Measurements from ENCODE around the gene TTC12.

TTC12 gene

GRCh38 chr11:113396690-113397089 is 82.3 kb downstream of the TTC12 start:
- no peaks in the 10 kb centered on the region for H4K20me1 ChIP-seq (ENCODE audit: insufficient read depth, low read length)
- H3K79me2 ChIP-seq (ENCODE audit: low read length): no peaks in the 10 kb centered on the region
- H3K9me2 ChIP-seq (replicated peaks; ENCODE audit: insufficient read depth, low read length): no peaks in the 10 kb centered on the region
- peaks cover 5% of the 10 kb centered on the region; the same call in 1 of the 2 replicates for H3F3A ChIP-seq (ENCODE audit: insufficient read depth, low read length)
- H3K27me3 ChIP-seq (replicated peaks; ENCODE audit: insufficient read depth, low read length): no peaks in the 10 kb centered on the region
- H3K4me1 ChIP-seq (ENCODE audit: low read length): peaks cover 10% of the 10 kb centered on the region
- no peaks in the 10 kb centered on the region for H3K9me3 ChIP-seq (replicated peaks; ENCODE audit: insufficient read depth, low read length)
- no peak overlapping the region for H2AFZ ChIP-seq (ENCODE audit: low read length)
- no peak overlapping the region for H3K9ac ChIP-seq (ENCODE audit: low read length)
- no peak overlapping the region for H3K27ac ChIP-seq (ENCODE audit: low read length)
- TF ChIP-seq EZH2 (optimal IDR thresholded peaks at IDR 0.05; ENCODE audit: low read depth, low read length) (no peak), EZH2phosphoT487 (IDR thresholded peaks at IDR 0.05; ENCODE audit: low read length) (no peak), CTCF (IDR thresholded peaks at IDR 0.05; ENCODE audit: low read length) (no peak)
- H3K4me3 ChIP-seq (ENCODE audit: low read length): no peak overlapping the region
- no peak for DNase-seq
- H3K36me3 ChIP-seq (replicated peaks; ENCODE audit: insufficient read depth, low read length): no peaks in the 10 kb centered on the region
- H3K4me2 ChIP-seq (ENCODE audit: low read depth, low read length): no peak overlapping the region

GRCh38 chr11:113397212-113397611 is 82.8 kb downstream of the TTC12 start:
- Histone ChIP-seq H3K9ac (ENCODE audit: low read length) (no peak overlapping the region), H3K27ac (ENCODE audit: low read length) (no peak overlapping the region), H3K9me3 (replicated peaks; ENCODE audit: insufficient read depth, low read length) (no peaks in the 10 kb centered on the region), H2AFZ (ENCODE audit: low read length) (no peak overlapping the region), H3K9me2 (replicated peaks; ENCODE audit: insufficient read depth, low read length) (no peaks in the 10 kb centered on the region), H3K36me3 (replicated peaks; ENCODE audit: insufficient read depth, low read length) (no peaks in the 10 kb centered on the region), H3K4me1 (ENCODE audit: low read length) (peaks cover 5% of the 10 kb centered on the region), H3F3A (ENCODE audit: insufficient read depth, low read length) (0 out of 2 replicates have a peak, but pooled peaks cover under 1% of the 10 kb centered on the region), H3K4me3 (ENCODE audit: low read length) (no peak overlapping the region), H4K20me1 (ENCODE audit: insufficient read depth, low read length) (no peaks in the 10 kb centered on the region), H3K4me2 (ENCODE audit: low read depth, low read length) (no peak overlapping the region), H3K79me2 (ENCODE audit: low read length) (no peaks in the 10 kb centered on the region), H3K27me3 (replicated peaks; ENCODE audit: insufficient read depth, low read length) (no peaks in the 10 kb centered on the region)
- DNase-seq: no peak
- TF ChIP-seq EZH2 (optimal IDR thresholded peaks at IDR 0.05; ENCODE audit: low read depth, low read length) (no peak), CTCF (IDR thresholded peaks at IDR 0.05; ENCODE audit: low read length) (no peak), EZH2phosphoT487 (IDR thresholded peaks at IDR 0.05; ENCODE audit: low read length) (no peak)

- no peaks in the 10 kb centered on the region for H3F3A ChIP-seq (ENCODE audit: insufficient read depth, low read length)
- no peak overlapping the region for H3K4me3 ChIP-seq (ENCODE audit: low read length)
- no peaks in the 10 kb centered on the region for H3K27me3 ChIP-seq (replicated peaks; ENCODE audit: insufficient read depth, low read length)
- H3K4me1 ChIP-seq (ENCODE audit: low read length): no peaks in the 10 kb centered on the region
- H4K20me1 ChIP-seq (ENCODE audit: insufficient read depth, low read length): no peaks in the 10 kb centered on the region
- no peaks in the 10 kb centered on the region for H3K79me2 ChIP-seq (ENCODE audit: low read length)
- no peaks in the 10 kb centered on the region for H3K9me3 ChIP-seq (replicated peaks; ENCODE audit: insufficient read depth, low read length)
- no peak overlapping the region for H3K27ac ChIP-seq (ENCODE audit: low read length)
- H3K36me3 ChIP-seq (replicated peaks; ENCODE audit: insufficient read depth, low read length): no peaks in the 10 kb centered on the region
- H3K9me2 ChIP-seq (replicated peaks; ENCODE audit: insufficient read depth, low read length): no peaks in the 10 kb centered on the region
- no peak overlapping the region for H3K4me2 ChIP-seq (ENCODE audit: low read depth, low read length)
- TF ChIP-seq CTCF (IDR thresholded peaks at IDR 0.05; ENCODE audit: low read length) (no peak), EZH2phosphoT487 (IDR thresholded peaks at IDR 0.05; ENCODE audit: low read length) (no peak), EZH2 (optimal IDR thresholded peaks at IDR 0.05; ENCODE audit: low read depth, low read length) (no peak)
- H3K9ac ChIP-seq (ENCODE audit: low read length): no peak overlapping the region
- no peak for DNase-seq
- no peak overlapping the region for H2AFZ ChIP-seq (ENCODE audit: low read length)
Measured at GRCh38 chr11:113397821-113398220, 83.4 kb downstream of the TTC12 start.
